GM23338 (cell line): ENCODE measurements around the gene NELL2. TPM values are rescaled to one million over a fixed set of nuclear protein-coding genes. Genes with fewer than 3 reads are reported as not detected.

Experiments used
- ATAC-seq: fragments of 200-7000 bp; cut with Tn5 transposase; 3 replicates; pipeline ENCODE4 v1.9.1; 2020
- DNase-seq: peaks from one replicate; pipeline ENCODE4 v3.0.0-alpha.2; 2015; ENCODE audit warnings: low spot score
- H2AFZ ChIP-seq: fragments of 200-600 bp; sonication (generic); 2 replicates; pipeline ENCODE4 v1.8.0; 2016; ENCODE audit warnings: antibody characterized with exemption, mild to moderate bottlenecking, moderate library complexity
- H3F3A ChIP-seq: fragments of 200-600 bp; sonication (generic); replicated peaks from 2 replicates; pipeline ENCODE4 v1.8.0; 2017; ENCODE audit warnings: antibody characterized with exemption, mixed run types, low read depth
- H3K27ac ChIP-seq: fragments of 200-600 bp; sonication (generic); 2 replicates; pipeline ENCODE4 v1.6.1; 2016; ENCODE audit warnings: low read depth
- H3K27me3 ChIP-seq: fragments of 200-600 bp; sonication (generic); 2 replicates; pipeline ENCODE4 v1.8.0; 2016; ENCODE audit warnings: mild to moderate bottlenecking, mixed run types, moderate library complexity; ENCODE audit not compliant: insufficient read depth
- H3K36me3 ChIP-seq: fragments of 200-600 bp; sonication (generic); 2 replicates; pipeline ENCODE4 v1.8.0; 2016; ENCODE audit warnings: mild to moderate bottlenecking; ENCODE audit not compliant: insufficient read depth
- H3K4me1 ChIP-seq: fragments of 200-600 bp; sonication (generic); 2 replicates; pipeline ENCODE4 v1.8.0; 2016; ENCODE audit warnings: mild to moderate bottlenecking, moderate library complexity; ENCODE audit not compliant: insufficient read depth
- H3K4me2 ChIP-seq: fragments of 200-600 bp; sonication (generic); 2 replicates; pipeline ENCODE4 v1.7.1; 2017; ENCODE audit warnings: mixed run types
- H3K4me3 ChIP-seq: fragments of 200-600 bp; sonication (generic); 2 replicates; pipeline ENCODE4 v1.6.1; 2016; ENCODE audit warnings: mixed run types
- H3K79me2 ChIP-seq: fragments of 200-600 bp; sonication (generic); replicated peaks from 2 replicates; pipeline ENCODE4 v1.8.0; 2017; ENCODE audit warnings: mild to moderate bottlenecking; ENCODE audit not compliant: insufficient read depth
- H3K9me2 ChIP-seq: fragments of 200-600 bp; sonication (generic); 2 replicates; pipeline ENCODE4 v1.8.0; 2017; ENCODE audit not compliant: insufficient read depth
- H4K20me1 ChIP-seq: fragments of 200-600 bp; sonication (generic); replicated peaks from 2 replicates; pipeline ENCODE4 v1.8.0; 2017; ENCODE audit warnings: mild to moderate bottlenecking; ENCODE audit not compliant: insufficient read depth
- H3K27ac Mint-ChIP-seq: 2 replicates; pipeline ENCODE4 v1.8.0; 2020; ENCODE audit warnings: inconsistent platforms, mild to moderate bottlenecking, moderate library complexity, mixed read lengths
- H3K27me3 Mint-ChIP-seq: 3 replicates; pipeline ENCODE4 v1.8.0; 2022; ENCODE audit warnings: low read depth, mild to moderate bottlenecking, moderate library complexity, mixed read lengths, inconsistent platforms; ENCODE audit not compliant: insufficient read depth, poor library complexity
- H3K36me3 Mint-ChIP-seq: 3 replicates; pipeline ENCODE4 v1.8.0; 2021; ENCODE audit warnings: low read depth, mild to moderate bottlenecking, inconsistent platforms, moderate library complexity, mixed read lengths
- H3K4me1 Mint-ChIP-seq: 3 replicates; pipeline ENCODE4 v1.8.0; 2020; ENCODE audit warnings: mild to moderate bottlenecking, inconsistent platforms, mixed read lengths
- H3K4me3 Mint-ChIP-seq: 3 replicates; pipeline ENCODE4 v1.8.0; 2021; ENCODE audit warnings: moderate library complexity, mild to moderate bottlenecking, inconsistent platforms, mixed read lengths
- H3K9me3 Mint-ChIP-seq: 3 replicates; pipeline ENCODE4 v1.8.0; 2020; ENCODE audit warnings: moderate library complexity, mild to moderate bottlenecking, inconsistent platforms, mixed read lengths
- CREB1 ChIP-seq: fragments of 250-450 bp; sonication (Bioruptor Pico); IDR thresholded peaks from 2 replicates; pipeline ENCODE4 v1.5.0; 2020; ENCODE audit warnings: low read depth, mild to moderate bottlenecking, moderate library complexity
- CTCF ChIP-seq, 2 experiments: fragments of 200-600 bp in 1 of 2; sonication (generic) in 1 of 2; conservative IDR thresholded peaks; 2 replicates each; pipeline versions ENCODE4 v1.5.1 to v1.6.1; 2016 to 2017; ENCODE audit warnings: antibody characterized with exemption in 2 of 2, low read depth in 2 of 2, mild to moderate bottlenecking in 2 of 2, moderate library complexity in 1 of 2
- EZH2 ChIP-seq: fragments of 200-600 bp; sonication (generic); IDR thresholded peaks from one replicate; pipeline ENCODE4 v1.8.0; 2017; ENCODE audit warnings: antibody characterized with exemption, mild to moderate bottlenecking, low read depth; ENCODE audit not compliant: unreplicated experiment
- EZH2phosphoT487 ChIP-seq: fragments of 200-600 bp; sonication (generic); IDR thresholded peaks from one replicate; pipeline ENCODE4 v1.8.1; 2018; ENCODE audit warnings: antibody characterized with exemption; ENCODE audit not compliant: unreplicated experiment
- JUNB ChIP-seq: IDR thresholded peaks from one replicate; pipeline ENCODE4 v1.6.1; 2016; ENCODE audit warnings: antibody characterized with exemption; ENCODE audit not compliant: unreplicated experiment
- NANOG ChIP-seq: IDR thresholded peaks from 2 replicates; pipeline ENCODE4 v1.6.1; 2016; ENCODE audit warnings: antibody characterized with exemption, borderline replicate concordance
- POLR2AphosphoS5 ChIP-seq: IDR thresholded peaks from 2 replicates; pipeline ENCODE4 v1.6.1; 2016; ENCODE audit warnings: antibody characterized with exemption, low read depth
- REST ChIP-seq: IDR thresholded peaks from one replicate; pipeline ENCODE4 v1.6.1; 2018; ENCODE audit warnings: antibody characterized with exemption; ENCODE audit not compliant: unreplicated experiment
- ZNF331 ChIP-seq: fragments of 250-450 bp; sonication (Bioruptor Pico); IDR thresholded peaks from 2 replicates; pipeline ENCODE4 v1.5.0; 2020; ENCODE audit warnings: low read depth, mild to moderate bottlenecking, moderate library complexity
- polyA plus RNA-seq: library from polyadenylated mRNA; unstranded; fragments of >200 nt; fragmentation: Nextera tagmentation; extraction: Ambion mirVana; gene quantifications from 2 replicates; pipeline ENCODE4 v1.2.1, GENCODE V29; 2016
- total RNA-seq: library from RNA; depleted of rRNA; stranded (reverse); fragments of >200 nt; shearing (Covaris generic); gene quantifications from 2 replicates; pipeline ENCODE4 v1.2.3, GENCODE V29; 2014
- TF ChIP-seq, protein P1 (sequence below): IDR thresholded peaks from 2 replicates; pipeline ENCODE4 v1.6.1; 2016; ENCODE audit warnings: antibody characterized with exemption

Gene NELL2
- total and polyA plus RNA-seq, 2 experiments from 2014 or later, result 25.1 to 99.5 TPM

DNA sequence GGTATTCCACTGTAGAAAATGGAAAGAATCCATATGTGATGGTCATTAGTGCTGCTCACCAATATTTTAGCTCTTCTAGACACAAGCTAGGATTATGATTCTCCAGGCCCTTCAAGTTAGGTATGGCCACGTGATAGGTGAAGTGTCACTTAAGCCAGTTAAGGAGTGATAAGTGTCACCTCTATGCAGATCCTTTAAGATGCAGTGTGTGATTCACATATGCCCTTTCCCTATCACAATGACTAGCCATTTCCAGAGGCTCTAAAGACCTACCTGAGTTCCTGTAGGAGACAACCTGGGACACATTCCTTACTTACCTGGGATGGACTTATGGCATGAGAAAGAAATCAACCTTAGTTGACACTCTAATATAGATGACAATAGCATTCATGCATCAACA lies 343.2 kb downstream of the NELL2 start (continued):
- TF ChIP-seq REST, result no peak
- no peak for TF ChIP-seq JUNB

DNA sequence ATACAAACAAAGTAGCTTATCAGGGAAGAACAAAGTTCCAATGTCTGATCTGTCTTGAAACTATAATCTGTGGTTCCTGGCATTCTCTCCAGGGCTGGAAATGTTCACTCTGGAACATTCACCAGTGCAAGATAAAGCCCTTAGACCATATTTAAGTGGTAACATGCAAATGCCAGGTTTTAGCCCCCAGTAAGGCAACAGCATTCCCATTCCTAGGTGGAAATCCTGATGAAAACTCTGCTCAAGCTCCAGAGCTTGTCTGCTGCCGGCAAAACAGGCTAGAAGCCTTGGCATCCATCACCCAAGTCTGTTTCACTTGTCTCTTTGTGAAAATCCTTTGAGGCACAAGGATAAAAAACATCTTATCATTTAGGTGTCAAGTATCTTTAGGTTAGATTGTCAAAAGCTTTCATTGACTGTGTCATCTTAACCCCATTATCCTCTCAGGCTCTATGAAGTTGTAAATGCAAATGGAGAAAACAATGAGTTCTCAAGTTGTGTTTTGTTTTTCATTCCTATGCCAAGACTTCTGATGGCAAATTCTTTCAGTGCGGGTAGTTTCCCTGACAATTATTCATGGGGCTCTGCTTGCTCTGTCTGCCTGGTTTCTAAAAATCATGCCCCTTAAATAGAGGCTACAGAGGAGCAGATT lies 344.7 kb downstream of the NELL2 start:
- no peaks in the 10 kb centered on the region for H3K27me3 ChIP-seq
- Mint-ChIP-seq H3K4me1 (peaks cover 15% of the 10 kb centered on the region), H3K27ac (no peak overlapping the region), H3K9me3 (no peaks in the 10 kb centered on the region), H3K4me3 (no peak overlapping the region), H3K27me3 (no peaks in the 10 kb centered on the region), H3K36me3 (peaks cover 2% of the 10 kb centered on the region; the same call in 1 of the 3 replicates)
- no peak overlapping the region for H2AFZ ChIP-seq
- no peaks in the 10 kb centered on the region for H4K20me1 ChIP-seq
- H3K9me2 ChIP-seq, result peaks cover 11% of the 10 kb centered on the region; the same call in 1 of the 2 replicates
- DNase-seq (peak; percentile 24), ATAC-seq (no peak; the same call in 1 of the 3 replicates)
- no peak overlapping the region for H3K27ac ChIP-seq
- 0 out of 2 replicates have a peak, but pooled peaks cover 11% of the 10 kb centered on the region for H3K4me1 ChIP-seq
- no peaks in the 10 kb centered on the region for H3K79me2 ChIP-seq
- H3K4me3 ChIP-seq, result no peak overlapping the region
- no peaks in the 10 kb centered on the region for H3K36me3 ChIP-seq
- no peaks in the 10 kb centered on the region for H3F3A ChIP-seq
- H3K4me2 ChIP-seq, result no peak overlapping the region; the same call in 1 of the 2 replicates
- no peak for TF ChIP-seq JUNB
- TF ChIP-seq POLR2AphosphoS5, result no peak
- no peak for TF ChIP-seq NANOG
- no peak for TF ChIP-seq EZH2phosphoT487
- TF ChIP-seq CREB1, result no peak
- TF ChIP-seq EZH2, result no peak
- TF ChIP-seq REST, result no peak
- no peak for TF ChIP-seq ZNF331
- TF ChIP-seq CTCF (conservative IDR thresholded peaks at IDR 0.05; ENCODE audit: low read depth in 2 of 2), result no peak
- TF ChIP-seq, protein P1, sequence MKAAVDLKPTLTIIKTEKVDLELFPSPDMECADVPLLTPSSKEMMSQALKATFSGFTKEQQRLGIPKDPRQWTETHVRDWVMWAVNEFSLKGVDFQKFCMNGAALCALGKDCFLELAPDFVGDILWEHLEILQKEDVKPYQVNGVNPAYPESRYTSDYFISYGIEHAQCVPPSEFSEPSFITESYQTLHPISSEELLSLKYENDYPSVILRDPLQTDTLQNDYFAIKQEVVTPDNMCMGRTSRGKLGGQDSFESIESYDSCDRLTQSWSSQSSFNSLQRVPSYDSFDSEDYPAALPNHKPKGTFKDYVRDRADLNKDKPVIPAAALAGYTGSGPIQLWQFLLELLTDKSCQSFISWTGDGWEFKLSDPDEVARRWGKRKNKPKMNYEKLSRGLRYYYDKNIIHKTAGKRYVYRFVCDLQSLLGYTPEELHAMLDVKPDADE, result no peak
